Glutamatergic neuron (in vitro differentiated cells): ENCODE measurements around the gene CLIP2. TPM values are rescaled to one million over a fixed set of nuclear protein-coding genes. Genes with fewer than 3 reads are reported as not detected.
"Not testable (repeated sequence)": the region's sequence is repeated elsewhere in the genome, so short reads cannot be mapped to it uniquely, and the experiment has no call there.

Experiments
- DNase-seq: peaks from one replicate; pipeline ENCODE4 v3.0.0; 2022
- H3K27ac Mint-ChIP-seq: one replicate; pipeline ENCODE4 v1.8.0; 2020; ENCODE audit warnings: mild to moderate bottlenecking, mixed read lengths, inconsistent platforms; ENCODE audit not compliant: unreplicated experiment
- H3K27me3 Mint-ChIP-seq: one replicate; pipeline ENCODE4 v1.8.0; 2020; ENCODE audit warnings: mild to moderate bottlenecking, moderate library complexity, mixed read lengths, inconsistent platforms; ENCODE audit not compliant: unreplicated experiment
- H3K36me3 Mint-ChIP-seq: one replicate; pipeline ENCODE4 v1.8.0; 2020; ENCODE audit warnings: mild to moderate bottlenecking, mixed read lengths, inconsistent platforms; ENCODE audit not compliant: unreplicated experiment
- H3K4me1 Mint-ChIP-seq: one replicate; pipeline ENCODE4 v1.8.0; 2020; ENCODE audit warnings: mild to moderate bottlenecking, low read depth, mixed read lengths, inconsistent platforms; ENCODE audit not compliant: unreplicated experiment
- H3K4me3 Mint-ChIP-seq: one replicate; pipeline ENCODE4 v1.8.0; 2020; ENCODE audit warnings: mild to moderate bottlenecking, mixed read lengths, inconsistent platforms; ENCODE audit not compliant: unreplicated experiment
- H3K9me3 Mint-ChIP-seq: one replicate; pipeline ENCODE4 v1.8.0; 2020; ENCODE audit warnings: mild to moderate bottlenecking, moderate library complexity, mixed read lengths, inconsistent platforms; ENCODE audit not compliant: unreplicated experiment
- CTCF ChIP-seq: fragments of 200-600 bp; sonication (generic); IDR thresholded peaks from one replicate; pipeline ENCODE4 v1.5.0; 2021; ENCODE audit not compliant: partially characterized antibody, unreplicated experiment
- total RNA-seq: library from RNA; stranded (reverse); fragmentation: NEBNext Ultra II Directional; extraction: Animal tissue kit (Norgen Biotek cat#: 25700); gene quantifications from one replicate; pipeline ENCODE4 v1.2.1, GENCODE V29; 2021; ENCODE audit not compliant: unreplicated experiment

Gene CLIP2
- total RNA-seq, 1 donor from 2014 or later = 96.1 TPM

- no peak for TF ChIP-seq CTCF
- H3K9me3 Mint-ChIP-seq = peaks cover 5% of the 10 kb centered on the region
- H3K4me3 Mint-ChIP-seq = no peak overlapping the region
- peaks cover 2% of the 10 kb centered on the region for H3K27me3 Mint-ChIP-seq
- DNase-seq = no peak
- no peak overlapping the region for H3K27ac Mint-ChIP-seq
- no peaks in the 10 kb centered on the region for H3K4me1 Mint-ChIP-seq
- H3K36me3 Mint-ChIP-seq = no peaks in the 10 kb centered on the region
These were observed 61.5 kb downstream of the CLIP2 start for GRCh38 chr7:74350751-74351150.

- H3K9me3 Mint-ChIP-seq = peaks cover 5% of the 10 kb centered on the region
- H3K4me3 Mint-ChIP-seq = no peak overlapping the region
- no peak overlapping the region for H3K27ac Mint-ChIP-seq
- no peaks in the 10 kb centered on the region for H3K4me1 Mint-ChIP-seq
- no peaks in the 10 kb centered on the region for H3K36me3 Mint-ChIP-seq
- H3K27me3 Mint-ChIP-seq = peaks cover 2% of the 10 kb centered on the region
- no peak for TF ChIP-seq CTCF
- no peak for DNase-seq
These were observed 62.6 kb downstream of the CLIP2 start for GRCh38 chr7:74351836-74352235.

- H3K27me3 Mint-ChIP-seq, H3K9me3 Mint-ChIP-seq, H3K36me3 Mint-ChIP-seq, H3K4me3 Mint-ChIP-seq, H3K4me1 Mint-ChIP-seq, DNase-seq, H3K27ac Mint-ChIP-seq: not testable (repeated sequence)
These were observed 63.4 kb downstream of the CLIP2 start for GRCh38 chr7:74352551-74353138.

GRCh38 chr7:74354009-74354408 lies 64.8 kb downstream of the CLIP2 start:
- no peaks in the 10 kb centered on the region for H3K4me1 Mint-ChIP-seq
- no peak for DNase-seq
- H3K9me3 Mint-ChIP-seq = peaks cover 4% of the 10 kb centered on the region
- no peak overlapping the region for H3K4me3 Mint-ChIP-seq
- H3K27me3 Mint-ChIP-seq = peaks cover 2% of the 10 kb centered on the region
- TF ChIP-seq CTCF = no peak
- no peaks in the 10 kb centered on the region for H3K36me3 Mint-ChIP-seq
- H3K27ac Mint-ChIP-seq = no peak overlapping the region

GRCh38 chr7:74355091-74355490 lies 65.9 kb downstream of the CLIP2 start:
- Mint-ChIP-seq H3K27me3 (peaks cover 2% of the 10 kb centered on the region), H3K36me3 (no peaks in the 10 kb centered on the region), H3K4me1 (peaks cover 3% of the 10 kb centered on the region), H3K27ac (peak overlapping the region; percentile 44), H3K4me3 (no peak overlapping the region), H3K9me3 (peaks cover 4% of the 10 kb centered on the region)
- no peak for DNase-seq
- no peak for TF ChIP-seq CTCF
